Prostate gland (tissue), 2 donors: ENCODE data around the gene NTNG1.

Experiments used
- POLR2A ChIP-seq: fragments of 450-650 bp; IDR thresholded peaks from one replicate; pipeline ENCODE4 v1.6.1; 2016; ENCODE audit warnings: antibody characterized with exemption, mild to moderate bottlenecking
- POLR2AphosphoS5 ChIP-seq: sonication (generic); formaldehyde crosslinking; IDR thresholded peaks from one replicate; pipeline ENCODE4 v1.6.1; 2017; ENCODE audit warnings: antibody characterized with exemption
- TF ChIP-seq, protein P1 (sequence below), 4 experiments: fragments of 200-600 bp in 2 of 4; fragments of 450-650 bp in 2 of 4; sonication (generic) in 2 of 4; IDR thresholded peaks; 1 replicate in 3 of 4; 2 replicates in 1 of 4; pipeline ENCODE4 v1.5.1; 2016 to 2019; ENCODE audit warnings: antibody characterized with exemption in 4 of 4, mild to moderate bottlenecking in 2 of 4, moderate library complexity in 2 of 4

DNA sequence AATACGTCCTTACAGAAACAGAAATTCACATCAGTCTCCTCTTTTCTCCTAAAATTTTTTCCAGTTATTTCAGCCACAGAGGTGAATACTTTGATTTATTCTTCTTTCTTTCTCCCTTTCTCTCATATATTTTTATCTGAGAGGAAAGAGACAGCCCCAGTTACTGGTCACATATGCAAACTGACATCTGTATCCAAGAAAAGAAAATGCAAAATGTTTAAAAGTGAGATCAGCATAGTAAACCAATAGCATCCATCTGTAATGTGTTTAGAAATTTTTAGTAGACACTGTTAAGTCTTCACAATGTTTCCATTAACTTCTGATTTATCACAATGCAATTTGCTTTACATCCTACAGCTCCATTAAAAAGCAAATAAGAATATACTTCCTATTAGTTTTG, 53.5 kb downstream of the NTNG1 start:
- TF ChIP-seq, protein P1, sequence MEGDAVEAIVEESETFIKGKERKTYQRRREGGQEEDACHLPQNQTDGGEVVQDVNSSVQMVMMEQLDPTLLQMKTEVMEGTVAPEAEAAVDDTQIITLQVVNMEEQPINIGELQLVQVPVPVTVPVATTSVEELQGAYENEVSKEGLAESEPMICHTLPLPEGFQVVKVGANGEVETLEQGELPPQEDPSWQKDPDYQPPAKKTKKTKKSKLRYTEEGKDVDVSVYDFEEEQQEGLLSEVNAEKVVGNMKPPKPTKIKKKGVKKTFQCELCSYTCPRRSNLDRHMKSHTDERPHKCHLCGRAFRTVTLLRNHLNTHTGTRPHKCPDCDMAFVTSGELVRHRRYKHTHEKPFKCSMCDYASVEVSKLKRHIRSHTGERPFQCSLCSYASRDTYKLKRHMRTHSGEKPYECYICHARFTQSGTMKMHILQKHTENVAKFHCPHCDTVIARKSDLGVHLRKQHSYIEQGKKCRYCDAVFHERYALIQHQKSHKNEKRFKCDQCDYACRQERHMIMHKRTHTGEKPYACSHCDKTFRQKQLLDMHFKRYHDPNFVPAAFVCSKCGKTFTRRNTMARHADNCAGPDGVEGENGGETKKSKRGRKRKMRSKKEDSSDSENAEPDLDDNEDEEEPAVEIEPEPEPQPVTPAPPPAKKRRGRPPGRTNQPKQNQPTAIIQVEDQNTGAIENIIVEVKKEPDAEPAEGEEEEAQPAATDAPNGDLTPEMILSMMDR (IDR thresholded peaks at IDR 0.05) = no peak
- TF ChIP-seq POLR2A (no peak), POLR2AphosphoS5 (no peak)
